Measurements from ENCODE around the gene RSPH1. TPM values are rescaled to one million over a fixed set of nuclear protein-coding genes. Genes with fewer than 3 reads are reported as not detected.

The RSPH1 gene
- total RNA-seq, 1 experiment from 2014 or later, result 0.31 TPM

GRCh38 chr21:42535602-42536171, 39.7 kb upstream of the RSPH1 start:
- Mint-ChIP-seq H3K36me3 (ENCODE audit: insufficient read depth in 1 of 3, low read depth in 3 of 3) (peaks cover 0 to 53% (median 8%) of the 10 kb centered on the region in 3 experiments; a peak in 4 of 7 replicates), H3K4me3 (no peak overlapping the region), H3K27me3 (ENCODE audit: low read depth) (no peaks in the 10 kb centered on the region), H3K27ac (no peak overlapping the region; a peak in 1 of 7 replicates), H3K9me3 (no peaks in the 10 kb centered on the region), H3K4me1 (peaks cover 19 to 27% of the 10 kb centered on the region in 2 experiments)
- Histone ChIP-seq H3K56ac (ENCODE audit: insufficient read length, low read depth, low read length) (no peak overlapping the region), H4K5ac (ENCODE audit: insufficient read length, low read depth, low read length) (no peak overlapping the region), H3K9me3 (ENCODE audit: control insufficient read depth, low read depth, low read length) (no peaks in the 10 kb centered on the region), H3K4me1 (ENCODE audit: insufficient read depth, low read length) (peaks cover 2% of the 10 kb centered on the region), H2BK15ac (ENCODE audit: low read depth, low read length) (no peak overlapping the region), H3K79me2 (ENCODE audit: insufficient read depth, low read length) (no peaks in the 10 kb centered on the region), H3K14ac (ENCODE audit: insufficient read depth, low read length) (no peak overlapping the region), H4K20me1 (ENCODE audit: control insufficient read depth, insufficient read depth, insufficient read length) (no peaks in the 10 kb centered on the region), H2AK5ac (ENCODE audit: insufficient read length, low read length) (no peak overlapping the region), H2BK12ac (ENCODE audit: insufficient read length, low read depth, low read length) (no peak overlapping the region), H4K91ac (ENCODE audit: insufficient read length, low read depth, low read length) (no peak overlapping the region), H3K23ac (ENCODE audit: insufficient read length, low read depth, low read length) (no peak overlapping the region), H2BK20ac (ENCODE audit: low read depth, low read length, poor library complexity, severe bottlenecking) (no peak overlapping the region), H3T11ph (ENCODE audit: low read length) (no peak overlapping the region), H2BK5ac (ENCODE audit: insufficient read length, low read length) (no peak overlapping the region), H3K23me2 (ENCODE audit: insufficient read length, low read depth, low read length, poor library complexity, severe bottlenecking) (no peaks in the 10 kb centered on the region), H3K4ac (ENCODE audit: low read depth, low read length) (no peak overlapping the region), H3K9ac (ENCODE audit: extremely low read depth, insufficient read length, low read length) (no peak overlapping the region), H3K79me1 (ENCODE audit: insufficient read depth, low read depth, low read length, poor library complexity, severe bottlenecking) (no peaks in the 10 kb centered on the region), H3K27ac (ENCODE audit: insufficient read length, low read depth, low read length) (no peak overlapping the region), H2BK120ac (ENCODE audit: low read depth, low read length, poor library complexity, severe bottlenecking) (no peak overlapping the region), H3K18ac (ENCODE audit: insufficient read length, low read depth, low read length) (no peak overlapping the region), H2AFZ (ENCODE audit: low read length) (no peak overlapping the region), H4K8ac (replicated peaks; ENCODE audit: insufficient read length, low read depth, low read length) (no peak overlapping the region), H3K4me2 (ENCODE audit: insufficient read depth, insufficient read length, low read length) (no peak overlapping the region), H3K27me3 (ENCODE audit: insufficient read depth, low read length) (no peaks in the 10 kb centered on the region)
- TF ChIP-seq CTCF (conservative IDR thresholded peaks at IDR 0.05), result no peak
- no peak for DNase-seq
- no CpG with 5 or more reads among the region's 17 CpGs for WGBS (ENCODE audit: extremely low coverage, insufficient read length, low lambda C conversion rate)

All from H9 (cell line).